Lower leg skin (tissue), 3 donors: Measurements from ENCODE around the gene ABCC12.

ENCODE experiments used
- POLR2A ChIP-seq, 2 donors: fragments of 450-650 bp; IDR thresholded peaks; one replicate each; pipeline ENCODE4 v1.6.1; 2016 to 2017; ENCODE audit warnings: antibody characterized with exemption in 2 of 2, mild to moderate bottlenecking in 1 of 2, moderate library complexity in 1 of 2
- TF ChIP-seq, protein P1 (sequence below), 3 donors: fragments of 450-650 bp; IDR thresholded peaks; one replicate each; pipeline ENCODE4 v1.5.1; 2016; ENCODE audit warnings: antibody characterized with exemption in 3 of 3, mild to moderate bottlenecking in 3 of 3, moderate library complexity in 2 of 3

- TF ChIP-seq POLR2A (IDR thresholded peaks at IDR 0.05): no peak
- TF ChIP-seq, protein P1, sequence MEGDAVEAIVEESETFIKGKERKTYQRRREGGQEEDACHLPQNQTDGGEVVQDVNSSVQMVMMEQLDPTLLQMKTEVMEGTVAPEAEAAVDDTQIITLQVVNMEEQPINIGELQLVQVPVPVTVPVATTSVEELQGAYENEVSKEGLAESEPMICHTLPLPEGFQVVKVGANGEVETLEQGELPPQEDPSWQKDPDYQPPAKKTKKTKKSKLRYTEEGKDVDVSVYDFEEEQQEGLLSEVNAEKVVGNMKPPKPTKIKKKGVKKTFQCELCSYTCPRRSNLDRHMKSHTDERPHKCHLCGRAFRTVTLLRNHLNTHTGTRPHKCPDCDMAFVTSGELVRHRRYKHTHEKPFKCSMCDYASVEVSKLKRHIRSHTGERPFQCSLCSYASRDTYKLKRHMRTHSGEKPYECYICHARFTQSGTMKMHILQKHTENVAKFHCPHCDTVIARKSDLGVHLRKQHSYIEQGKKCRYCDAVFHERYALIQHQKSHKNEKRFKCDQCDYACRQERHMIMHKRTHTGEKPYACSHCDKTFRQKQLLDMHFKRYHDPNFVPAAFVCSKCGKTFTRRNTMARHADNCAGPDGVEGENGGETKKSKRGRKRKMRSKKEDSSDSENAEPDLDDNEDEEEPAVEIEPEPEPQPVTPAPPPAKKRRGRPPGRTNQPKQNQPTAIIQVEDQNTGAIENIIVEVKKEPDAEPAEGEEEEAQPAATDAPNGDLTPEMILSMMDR (IDR thresholded peaks at IDR 0.05): no peak
These were observed 14.1 kb upstream of the ABCC12 start for GRCh38 chr16:48169896-48170295.
